8988T (cell line): Measurements from ENCODE around the gene STARD9.
A peak's percentile ranks its signal among the peaks of the same experiment; 100 is the strongest.
"Not testable (repeated sequence)": the region's sequence is repeated elsewhere in the genome, so short reads cannot be mapped to it uniquely, and the experiment has no call there.

Experiments used
- DNase-seq: peaks from one replicate; pipeline ENCODE4 v3.0.0; 2011

The STARD9 gene

DNA sequence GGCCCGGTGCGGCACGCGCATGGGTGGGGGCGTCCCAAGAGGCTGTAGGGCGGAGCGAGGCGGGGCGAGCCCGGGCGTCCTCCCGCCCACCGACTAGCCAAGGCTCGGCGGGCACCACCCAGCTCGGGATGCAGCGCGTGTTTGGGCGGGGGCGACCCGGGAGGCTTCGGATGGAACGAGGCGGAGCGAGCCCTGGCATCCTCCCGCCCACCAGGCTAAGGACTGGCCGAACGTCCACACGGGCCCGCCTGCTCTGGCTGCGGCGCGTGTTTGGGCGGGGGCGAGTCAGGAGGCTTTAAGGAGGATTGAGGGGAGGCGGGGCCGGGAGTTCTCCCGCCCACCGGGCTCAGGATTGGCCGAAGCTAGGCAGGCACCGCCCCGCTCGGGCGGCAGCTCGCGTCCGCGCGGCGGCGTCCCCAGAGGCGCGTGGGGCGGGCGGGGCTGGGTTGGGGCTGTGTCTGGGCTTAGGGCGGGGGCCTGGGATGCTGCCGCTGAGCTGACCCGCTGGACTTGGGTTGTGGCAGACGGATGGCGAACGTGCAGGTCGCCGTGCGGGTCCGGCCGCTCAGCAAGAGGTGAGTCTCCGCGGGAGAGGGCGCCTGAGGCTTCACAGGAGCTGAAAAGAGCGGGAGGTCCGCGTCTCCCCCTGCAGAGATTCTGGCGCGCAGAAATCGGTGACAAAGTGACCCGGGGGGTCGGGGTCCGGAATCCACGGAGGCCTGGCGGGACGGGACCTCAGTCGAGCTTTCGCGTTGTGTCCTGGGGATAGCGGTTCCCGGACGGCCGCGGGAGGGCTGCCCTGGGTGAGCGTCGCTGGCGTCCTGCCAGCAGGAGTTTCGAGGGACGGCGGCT lies at the start of gene STARD9:
TSS of gene STARD9 (plus strand) at position 419 of the 852 bp plus-strand sequence. CDS start at position 529, 110 bp downstream.
- DNase-seq: peak; percentile 87

DNA sequence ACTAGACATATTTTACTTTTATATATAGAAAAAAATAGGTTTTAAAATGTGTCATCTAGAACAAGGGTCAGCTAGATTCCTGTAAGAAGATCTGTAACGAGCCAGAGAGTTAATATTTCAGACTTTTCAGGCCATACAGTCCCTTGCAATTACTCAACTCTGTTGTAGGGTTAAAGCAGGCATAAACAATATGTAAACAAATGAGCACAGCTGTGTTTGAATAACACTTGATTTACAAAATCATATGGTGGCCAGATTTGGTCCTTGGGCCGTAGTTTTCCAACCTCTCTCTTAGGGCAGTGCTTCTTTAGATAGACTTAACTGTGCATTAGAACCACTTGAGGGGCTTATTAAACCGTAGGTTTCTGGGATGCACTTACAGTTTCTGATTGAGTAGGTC lies 46.4 kb upstream of the STARD9 start:
- DNase-seq: no peak

DNA sequence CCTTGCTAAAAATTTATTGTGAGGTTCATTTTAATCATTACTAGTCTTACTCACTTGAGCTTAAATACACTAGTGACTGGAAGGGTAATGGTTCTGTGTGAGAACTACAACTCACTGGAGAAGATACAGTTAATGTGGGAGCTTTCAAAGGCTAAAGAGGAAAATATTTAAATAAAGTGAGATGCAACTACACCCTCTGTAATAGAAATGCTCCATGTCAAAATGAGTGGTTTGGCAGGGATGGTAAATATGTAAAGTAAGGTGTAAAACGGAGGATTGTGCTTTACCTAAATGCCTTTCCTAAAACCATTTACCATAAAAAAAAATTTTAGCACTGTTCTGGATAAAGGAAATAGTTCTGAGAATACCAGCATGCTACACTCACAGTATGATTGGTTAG lies 42.2 kb upstream of the STARD9 start:
- DNase-seq: no peak

DNA sequence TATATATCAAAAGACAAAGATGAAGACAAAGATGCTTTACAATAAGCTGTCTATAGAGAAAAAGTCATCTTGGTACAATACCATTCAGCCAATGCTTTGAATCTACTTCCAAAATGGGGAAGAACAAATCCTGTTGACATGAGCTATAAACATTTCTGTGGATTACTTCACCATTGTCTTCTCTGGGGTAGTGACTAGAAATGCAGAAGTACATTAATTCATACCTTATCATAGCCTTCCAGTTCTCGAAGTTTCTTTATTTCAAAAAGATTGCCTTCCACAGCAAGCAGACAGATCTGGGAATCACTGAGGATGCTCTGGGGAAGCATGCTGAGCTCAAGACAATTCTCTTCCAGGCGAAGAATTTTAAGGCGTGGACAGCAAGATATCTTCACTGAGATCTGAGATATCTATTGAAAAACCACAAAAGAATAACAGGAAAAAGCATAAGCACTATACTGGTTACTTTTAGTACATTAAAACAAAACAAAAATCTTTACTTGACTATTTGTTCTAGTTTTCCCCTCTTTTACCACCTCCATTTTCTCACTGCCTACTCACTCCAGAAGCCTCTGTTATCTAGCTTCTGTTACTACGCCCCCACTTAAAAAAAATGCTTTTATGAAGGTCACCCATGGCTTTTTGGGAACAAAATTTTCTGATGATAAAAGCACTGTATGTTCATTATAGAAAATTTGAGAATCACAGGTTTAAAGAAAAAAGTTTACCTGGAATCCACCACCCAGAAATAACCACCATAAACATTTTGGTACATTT lies 30.4 kb upstream of the STARD9 start:
- no peak for DNase-seq

DNA sequence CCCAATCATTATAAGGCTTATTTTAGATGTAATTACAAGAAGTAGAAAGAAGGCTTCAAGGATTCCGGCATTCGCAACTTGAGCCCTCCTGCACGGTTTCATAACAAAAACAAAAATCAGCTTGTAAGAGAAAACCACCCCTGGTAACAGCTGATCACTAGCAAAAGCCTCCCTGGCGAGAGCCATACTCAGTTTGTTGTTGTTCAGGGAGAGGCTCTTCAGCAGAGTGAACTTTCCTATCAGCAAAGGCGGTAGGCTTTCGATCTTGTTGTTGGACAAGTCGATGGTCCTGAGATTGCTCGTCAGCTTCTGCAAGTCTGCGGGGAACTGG lies 27.5 kb upstream of the STARD9 start:
- DNase-seq: no peak

DNA sequence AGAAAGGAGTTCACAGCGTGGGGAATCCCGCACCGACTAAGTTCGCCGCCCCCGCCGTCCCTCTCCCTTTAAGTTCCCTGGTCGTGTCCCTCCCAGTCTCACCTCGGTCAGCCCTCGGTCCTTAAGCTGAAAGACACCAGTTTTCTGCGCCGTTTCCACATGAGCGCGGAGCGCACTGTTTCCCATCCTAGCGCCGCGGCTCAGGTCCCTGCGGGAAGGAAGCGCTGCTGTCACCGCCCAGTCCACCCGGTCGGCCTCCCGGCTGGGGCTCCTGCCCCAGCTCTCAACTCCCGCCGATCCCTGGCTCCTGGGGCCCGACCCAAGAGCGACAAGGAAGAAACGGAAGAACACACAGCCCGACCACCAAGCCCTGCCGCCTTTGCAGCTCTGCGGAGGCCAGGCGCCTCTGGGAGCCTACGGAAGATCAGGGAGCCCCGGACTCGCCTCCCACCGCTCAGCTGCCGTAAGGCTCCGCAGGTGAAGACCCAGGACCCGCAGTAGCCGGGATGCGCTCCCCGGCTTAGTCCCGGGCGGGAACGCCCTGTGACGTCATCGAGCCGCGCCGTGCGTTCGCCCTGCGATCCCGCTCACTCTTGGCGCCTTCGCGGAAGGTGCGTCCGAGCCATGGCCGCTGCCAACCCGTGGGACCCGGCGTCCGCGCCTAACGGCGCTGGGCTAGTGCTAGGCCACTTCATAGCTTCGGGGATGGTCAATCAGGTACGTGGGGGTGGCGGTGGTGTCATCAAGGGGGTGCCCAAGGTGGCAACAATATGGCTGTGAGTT lies 27.0 kb upstream of the STARD9 start, which contains the start of the genes HAUS2 and LRRC57:
TSS of gene HAUS2 (plus strand) at position 590 of the 783 bp plus-strand sequence. CDS start at position 625, 35 bp downstream.
TSS of gene LRRC57 (minus strand) at position 545 of the 783 bp plus-strand sequence. CDS start at position 186, 359 bp downstream.
- DNase-seq: peak; percentile 72

DNA sequence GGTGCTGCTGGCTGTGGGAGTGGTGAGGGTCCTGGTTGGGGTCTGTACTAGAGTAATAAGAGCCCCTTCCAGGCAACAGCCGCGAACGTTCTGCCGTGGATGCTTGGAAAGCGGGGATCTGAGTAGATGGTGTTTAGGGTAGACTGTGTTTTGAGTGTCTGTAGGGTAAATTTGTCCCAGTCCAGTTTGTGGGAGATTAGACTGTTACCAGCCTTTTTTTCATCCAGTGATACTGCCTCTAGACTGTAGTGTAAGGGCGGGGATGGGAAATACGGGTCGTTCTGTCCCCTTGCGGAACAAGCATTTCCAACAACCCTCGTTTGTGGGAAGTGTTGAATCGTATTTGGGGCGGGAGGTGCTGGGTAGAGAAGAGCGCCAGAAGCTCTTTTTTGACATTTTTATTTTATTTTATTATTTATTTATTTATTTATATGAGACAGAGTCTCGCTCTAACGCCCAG lies 26.3 kb upstream of the STARD9 start:
- no peak for DNase-seq

- no peak for DNase-seq
Observed at GRCh38 chr15:42549741-42550392, 25.5 kb upstream of the STARD9 start.

DNA sequence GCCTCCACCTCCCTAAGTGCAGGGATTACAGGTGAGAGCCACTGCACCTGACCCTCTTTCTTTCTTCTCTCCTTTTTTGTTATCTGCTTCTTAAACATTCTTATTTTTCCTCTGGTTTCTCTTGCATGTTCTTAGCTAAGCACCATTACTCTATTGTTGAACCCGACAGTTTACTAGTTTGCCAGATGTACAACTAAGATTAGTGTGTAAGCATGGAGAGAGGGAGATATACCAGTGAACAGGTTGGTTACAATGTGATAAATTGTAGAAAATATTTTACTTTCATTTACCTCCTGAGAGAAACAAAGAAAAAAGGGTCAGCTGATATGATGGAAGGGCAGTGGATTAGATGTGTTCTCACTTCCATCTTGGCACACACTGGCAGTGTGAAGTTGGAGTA lies 21.9 kb upstream of the STARD9 start:
- DNase-seq: no peak

GRCh38 chr15:42556550-42557207 lies 18.7 kb upstream of the STARD9 start:
- DNase-seq: not testable (repeated sequence)

- DNase-seq: no peak
Observed at GRCh38 chr15:42558739-42559138, 16.7 kb upstream of the STARD9 start.

GRCh38 chr15:42576040-42576594 lies 711 bp downstream of the STARD9 start:
- DNase-seq: no peak

GRCh38 chr15:42576776-42577175 lies 1.4 kb downstream of the STARD9 start:
- no peak for DNase-seq

DNA sequence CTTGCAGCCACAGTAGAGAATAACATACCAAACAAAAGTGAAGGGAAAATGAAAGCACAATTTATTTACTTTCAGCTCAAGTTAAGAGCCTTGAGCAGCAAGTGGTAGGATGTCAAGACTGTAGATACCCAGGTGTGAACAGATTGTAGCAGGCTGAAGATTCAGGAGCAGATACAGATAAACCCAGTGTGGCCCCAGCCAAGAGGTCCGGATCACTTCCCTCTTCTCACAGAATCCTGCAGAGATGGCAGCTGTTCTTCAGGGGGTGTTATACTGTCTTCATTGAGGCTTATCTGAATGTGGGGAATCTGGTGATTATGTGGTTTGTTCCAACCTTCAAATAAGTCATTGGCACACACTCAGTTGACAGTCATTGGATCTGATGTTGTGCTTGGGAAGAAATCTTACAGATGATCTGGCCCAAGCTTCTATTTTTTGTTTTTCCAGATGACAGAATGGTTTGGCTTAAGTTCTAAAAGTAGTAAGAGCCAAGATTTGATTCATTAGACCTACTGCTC lies 2.2 kb downstream of the STARD9 start:
- DNase-seq: no peak

- no peak for DNase-seq
Observed at GRCh38 chr15:42578984-42579537, 3.7 kb downstream of the STARD9 start.

DNA sequence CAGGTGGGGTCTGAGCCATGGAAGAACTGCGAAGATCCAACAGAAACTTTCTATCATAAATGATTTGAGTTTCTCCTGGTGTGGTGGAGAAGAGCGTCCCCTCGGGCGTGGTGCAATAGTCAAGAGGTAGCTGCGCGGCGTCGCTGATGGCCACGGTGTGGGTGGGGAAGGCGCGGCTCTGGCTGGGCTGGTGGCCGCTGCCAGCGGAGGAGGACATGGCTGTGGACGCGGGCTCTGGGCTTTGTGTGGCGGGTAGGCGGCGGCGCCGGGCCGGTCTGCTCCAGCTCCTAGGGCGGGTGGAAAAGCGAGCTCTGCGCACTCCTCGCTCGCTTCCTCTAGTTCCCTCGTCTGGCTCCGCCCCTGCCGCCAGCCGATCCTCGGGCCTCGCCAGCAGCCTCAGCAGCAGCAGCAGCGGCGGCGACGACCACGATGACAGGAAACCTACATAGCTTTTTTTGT lies 5.9 kb downstream of the STARD9 start:
- peak; percentile 51 for DNase-seq

- no peak for DNase-seq
Observed at GRCh38 chr15:42582569-42583375, 7.4 kb downstream of the STARD9 start.

DNA sequence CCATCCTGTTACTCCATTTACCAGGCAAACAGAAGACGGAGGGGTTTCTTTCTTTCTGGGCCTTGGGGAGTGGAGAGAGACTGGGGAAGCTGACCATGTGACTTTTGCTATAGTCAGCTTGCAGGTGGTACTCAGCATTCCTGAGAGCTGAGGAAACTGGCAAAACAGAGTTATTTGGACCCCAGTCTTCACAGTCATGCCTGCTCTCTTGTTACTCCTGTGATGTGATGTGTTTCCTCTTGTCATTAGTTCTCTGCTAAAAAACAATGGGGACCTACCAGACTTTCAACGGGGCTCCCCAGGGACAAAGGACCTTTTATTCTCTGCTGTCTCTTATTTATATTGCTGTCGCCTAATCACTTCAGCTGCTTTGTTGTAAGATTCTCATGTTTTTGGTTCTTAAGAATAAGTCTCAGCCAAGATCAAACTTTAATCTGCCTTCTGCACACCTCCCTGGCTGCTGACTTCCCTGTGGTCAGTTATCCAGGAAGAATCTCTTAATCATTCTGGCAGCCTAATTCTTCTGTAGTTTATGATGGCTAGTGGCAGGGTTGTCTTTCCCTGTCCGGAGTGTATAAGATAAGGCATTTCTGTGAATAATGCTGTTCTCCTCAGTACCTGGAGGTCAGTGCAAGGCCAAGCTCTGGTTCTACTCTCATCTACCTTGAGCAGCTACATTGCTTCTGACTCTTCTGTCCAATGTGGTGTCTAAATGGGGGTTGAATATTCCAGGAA lies 8.8 kb downstream of the STARD9 start:
- DNase-seq: no peak

- no peak for DNase-seq
Observed at GRCh38 chr15:42590619-42591237, 15.3 kb downstream of the STARD9 start.
